SK-N-SH treated with all-trans-retinoic acid at 6 μM for 48 hours (cell line): ENCODE measurements around the gene LRRC23.
"Not testable (repeated sequence)": the region's sequence is repeated elsewhere in the genome, so short reads cannot be mapped to it uniquely, and the experiment has no call there.

Experiments
- ATAC-seq: fragments of 200-7000 bp; cut with Tn5 transposase; 3 replicates; pipeline ENCODE4 v1.9.1; 2020; ENCODE audit warnings: mild to moderate bottlenecking, moderate library complexity
- ARNTL ChIP-seq: fragments of 450-650 bp; formaldehyde crosslinking; IDR thresholded peaks from 2 replicates; pipeline ENCODE4 v1.5.0; 2020; ENCODE audit warnings: low read depth, mild to moderate bottlenecking, moderate library complexity, borderline replicate concordance
- BACH2 ChIP-seq: fragments of 250-450 bp; sonication (Bioruptor Pico); IDR thresholded peaks from 2 replicates; pipeline ENCODE4 v1.9.0; 2021; ENCODE audit warnings: mild to moderate bottlenecking, borderline replicate concordance
- CSDC2 ChIP-seq: fragments of 250-450 bp; sonication (Bioruptor Pico); IDR thresholded peaks from 2 replicates; pipeline ENCODE4 v1.5.0; 2020; ENCODE audit warnings: mild to moderate bottlenecking, moderate library complexity
- CSRNP3 ChIP-seq: fragments of 250-450 bp; sonication (Bioruptor Pico); IDR thresholded peaks from 2 replicates; pipeline ENCODE4 v1.5.1; 2021; ENCODE audit warnings: mild to moderate bottlenecking, moderate library complexity
- GLIS3 ChIP-seq: fragments of 250-450 bp; sonication (Bioruptor Pico); IDR thresholded peaks from 2 replicates; pipeline ENCODE4 v1.5.0; 2020; ENCODE audit warnings: mild to moderate bottlenecking, moderate library complexity
- ISL1 ChIP-seq: fragments of 250-450 bp; sonication (Bioruptor Pico); IDR thresholded peaks from 2 replicates; pipeline ENCODE4 v2.1.2; 2022; ENCODE audit warnings: mild to moderate bottlenecking, moderate library complexity
- OSR1 ChIP-seq: fragments of 250-450 bp; sonication (Bioruptor Pico); IDR thresholded peaks from 2 replicates; pipeline ENCODE4 v1.8.0; 2022; ENCODE audit warnings: moderate library complexity, mild to moderate bottlenecking, inconsistent platforms
- PATZ1 ChIP-seq: fragments of 250-450 bp; sonication (Bioruptor Pico); IDR thresholded peaks from 2 replicates; pipeline ENCODE4 v1.8.0; 2020; ENCODE audit warnings: mild to moderate bottlenecking, moderate library complexity, borderline replicate concordance
- PPARA ChIP-seq: fragments of 250-450 bp; sonication (Bioruptor Pico); IDR thresholded peaks from 2 replicates; pipeline ENCODE4 v1.5.0; 2020; ENCODE audit warnings: mild to moderate bottlenecking, borderline replicate concordance
- RARB ChIP-seq: fragments of 250-450 bp; sonication (Bioruptor Pico); IDR thresholded peaks from 2 replicates; pipeline ENCODE4 v1.8.0; 2021; ENCODE audit warnings: mild to moderate bottlenecking, moderate library complexity
- SNAI2 ChIP-seq: fragments of 250-450 bp; sonication (Bioruptor Pico); IDR thresholded peaks from 2 replicates; pipeline ENCODE4 v1.5.0; 2020; ENCODE audit warnings: mild to moderate bottlenecking, moderate library complexity
- TCF4 ChIP-seq: fragments of 250-450 bp; sonication (Bioruptor Pico); IDR thresholded peaks from 2 replicates; pipeline ENCODE4 v1.8.0; 2021; ENCODE audit warnings: mild to moderate bottlenecking, moderate library complexity, borderline replicate concordance
- TOX ChIP-seq: fragments of 250-450 bp; sonication (Bioruptor Pico); IDR thresholded peaks from 2 replicates; pipeline ENCODE4 v1.8.0; 2021; ENCODE audit warnings: mild to moderate bottlenecking, moderate library complexity, borderline replicate concordance
- TSHZ2 ChIP-seq: fragments of 250-450 bp; sonication (Bioruptor Pico); IDR thresholded peaks from 2 replicates; pipeline ENCODE4 v1.5.0; 2020; ENCODE audit warnings: mild to moderate bottlenecking, moderate library complexity
- ZC3H10 ChIP-seq: fragments of 250-450 bp; sonication (Bioruptor Pico); IDR thresholded peaks from 2 replicates; pipeline ENCODE4 v1.5.1; 2021; ENCODE audit warnings: mild to moderate bottlenecking, moderate library complexity
- ZFP3 ChIP-seq: fragments of 250-450 bp; sonication (Bioruptor Pico); IDR thresholded peaks from 2 replicates; pipeline ENCODE4 v1.5.0; 2020; ENCODE audit warnings: mild to moderate bottlenecking, moderate library complexity
- ZFP30 ChIP-seq: fragments of 450-650 bp; formaldehyde crosslinking; IDR thresholded peaks from 2 replicates; pipeline ENCODE4 v1.5.0; 2022; ENCODE audit warnings: mild to moderate bottlenecking, moderate library complexity
- ZNF565 ChIP-seq: fragments of 450-650 bp; formaldehyde crosslinking; conservative IDR thresholded peaks from 2 replicates; pipeline ENCODE4 v1.5.0; 2020; ENCODE audit warnings: low read depth, mild to moderate bottlenecking, moderate library complexity
- ZNF70 ChIP-seq: fragments of 450-650 bp; formaldehyde crosslinking; IDR thresholded peaks from 2 replicates; pipeline ENCODE4 v1.5.0; 2020; ENCODE audit warnings: mild to moderate bottlenecking, moderate library complexity
- TF ChIP-seq, protein P1 (sequence below): fragments of 250-450 bp; sonication (Bioruptor Pico); IDR thresholded peaks from 2 replicates; pipeline ENCODE4 v1.5.1; 2020; ENCODE audit warnings: low read depth, mild to moderate bottlenecking, moderate library complexity

LRRC23 gene

GRCh38 chr12:6861391-6861790 is 43.2 kb upstream of the LRRC23 start (continued):
- TF ChIP-seq CSRNP3 (CRISPR knock-in tag) (no peak), OSR1 (CRISPR knock-in tag) (no peak)

- no peak for ATAC-seq
- TF ChIP-seq GLIS3 (no peak), OSR1 (CRISPR knock-in tag) (no peak), TOX (CRISPR knock-in tag) (no peak), ZNF565 (CRISPR knock-in tag) (no peak), ZNF70 (no peak), CSRNP3 (CRISPR knock-in tag) (no peak), RARB (CRISPR knock-in tag) (no peak), BACH2 (CRISPR knock-in tag) (no peak), ZFP30 (no peak), ZC3H10 (CRISPR knock-in tag) (no peak), TCF4 (no peak)
These were observed 41.6 kb upstream of the LRRC23 start for GRCh38 chr12:6863033-6863432.

DNA sequence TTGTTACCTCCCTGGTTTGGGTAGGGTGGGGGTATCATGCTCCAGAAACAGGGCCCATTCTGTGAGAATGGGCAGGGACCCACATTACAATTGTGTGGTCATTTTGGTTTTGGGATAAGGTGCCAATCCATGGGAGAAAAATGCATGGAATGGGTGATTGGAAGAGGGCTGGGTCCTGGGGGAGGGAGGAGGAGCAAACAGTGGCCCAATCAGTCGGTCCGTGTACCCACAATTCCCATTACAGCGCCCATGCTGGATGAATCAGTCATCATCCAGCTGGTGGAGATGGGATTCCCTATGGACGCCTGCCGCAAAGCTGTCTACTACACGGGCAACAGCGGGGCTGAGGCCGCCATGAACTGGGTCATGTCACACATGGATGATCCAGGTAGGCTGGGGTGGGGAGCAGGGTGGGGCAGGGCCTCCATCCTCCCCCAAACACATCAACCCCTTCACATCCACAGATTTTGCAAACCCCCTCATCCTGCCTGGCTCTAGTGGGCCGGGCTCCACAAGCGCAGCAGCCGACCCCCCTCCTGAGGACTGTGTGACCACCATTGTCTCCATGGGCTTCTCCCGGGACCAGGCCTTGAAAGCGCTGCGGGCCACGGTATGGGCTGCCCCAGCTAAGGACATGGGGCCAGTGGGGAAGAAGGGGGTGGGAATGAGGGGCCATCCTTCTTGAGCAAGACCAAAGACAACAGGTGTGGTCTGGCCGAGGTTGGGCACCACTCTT is 40.9 kb upstream of the LRRC23 start:
- no peak for ATAC-seq
- TF ChIP-seq ZFP30 (no peak), ISL1 (CRISPR knock-in tag) (no peak), TCF4 (no peak), OSR1 (CRISPR knock-in tag) (no peak), TOX (CRISPR knock-in tag) (no peak), ZFP3 (no peak), PPARA (CRISPR knock-in tag) (no peak)

DNA sequence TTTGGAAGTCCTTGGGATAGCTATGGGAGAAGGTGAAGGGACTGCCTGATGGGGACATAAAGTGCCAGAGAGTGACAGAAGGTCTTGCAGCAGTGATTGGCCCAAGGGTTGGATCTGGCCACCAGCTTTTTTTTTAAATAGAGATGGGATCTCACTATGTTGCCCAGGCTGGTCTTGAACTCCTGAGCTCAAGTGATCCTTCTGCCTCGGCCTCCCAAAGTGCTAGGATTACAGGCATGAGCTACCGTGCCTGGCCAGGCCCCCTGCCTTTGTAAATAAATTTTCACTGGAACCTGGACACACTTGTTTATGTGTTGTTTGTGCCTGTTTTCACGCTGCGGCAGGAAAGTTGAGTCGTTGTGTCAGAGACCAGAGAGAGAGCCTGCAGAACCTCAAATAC is 39.3 kb upstream of the LRRC23 start:
- ATAC-seq: not testable (repeated sequence)

DNA sequence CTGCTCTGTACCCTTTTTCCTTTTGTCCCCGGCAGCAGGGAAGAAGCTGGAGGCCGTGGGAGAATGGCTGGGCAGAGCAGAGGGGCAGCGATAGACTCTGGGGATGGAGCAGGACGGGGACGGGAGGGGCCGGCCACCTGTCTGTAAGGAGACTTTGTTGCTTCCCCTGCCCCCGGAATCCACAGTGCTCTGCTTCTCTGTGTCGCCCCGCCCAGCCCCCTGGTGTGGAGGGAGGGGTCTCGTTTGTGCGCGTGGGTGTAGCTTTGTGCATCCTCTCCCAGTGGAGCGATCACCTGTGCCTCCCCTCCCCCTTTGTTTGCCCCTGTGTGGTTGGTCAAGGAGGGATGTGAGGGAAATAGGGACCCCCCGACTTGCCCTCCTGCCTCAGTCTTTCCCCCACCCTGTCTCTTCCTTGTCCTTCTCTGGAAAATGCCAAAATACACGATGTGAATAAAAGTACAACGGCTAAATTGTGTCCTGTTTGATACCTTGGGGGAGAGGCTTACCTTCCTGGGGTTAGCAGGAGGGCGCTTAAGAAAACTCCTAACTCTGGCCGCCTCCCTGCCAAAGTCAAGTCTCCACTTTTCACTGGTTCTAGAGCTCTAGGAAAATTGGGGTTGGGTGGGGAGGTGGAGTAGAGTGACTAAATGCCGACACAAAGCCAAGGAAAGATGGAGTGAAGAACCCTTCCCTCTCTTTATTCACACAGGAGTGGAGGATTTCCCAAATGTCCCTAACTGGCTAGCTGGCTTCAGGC is 38.3 kb upstream of the LRRC23 start:
- TF ChIP-seq TCF4: no peak
- TF ChIP-seq ZNF565 (CRISPR knock-in tag): no peak
- TF ChIP-seq CSRNP3 (CRISPR knock-in tag): no peak
- TF ChIP-seq ZFP3: no peak
- no peak for TF ChIP-seq TSHZ2 (CRISPR knock-in tag)
- no peak for TF ChIP-seq TOX (CRISPR knock-in tag)
- TF ChIP-seq ISL1 (CRISPR knock-in tag): no peak
- TF ChIP-seq OSR1 (CRISPR knock-in tag): no peak
- no peak for TF ChIP-seq PATZ1
- no peak for TF ChIP-seq PPARA (CRISPR knock-in tag)
- no peak for TF ChIP-seq GLIS3
- TF ChIP-seq, protein P1, sequence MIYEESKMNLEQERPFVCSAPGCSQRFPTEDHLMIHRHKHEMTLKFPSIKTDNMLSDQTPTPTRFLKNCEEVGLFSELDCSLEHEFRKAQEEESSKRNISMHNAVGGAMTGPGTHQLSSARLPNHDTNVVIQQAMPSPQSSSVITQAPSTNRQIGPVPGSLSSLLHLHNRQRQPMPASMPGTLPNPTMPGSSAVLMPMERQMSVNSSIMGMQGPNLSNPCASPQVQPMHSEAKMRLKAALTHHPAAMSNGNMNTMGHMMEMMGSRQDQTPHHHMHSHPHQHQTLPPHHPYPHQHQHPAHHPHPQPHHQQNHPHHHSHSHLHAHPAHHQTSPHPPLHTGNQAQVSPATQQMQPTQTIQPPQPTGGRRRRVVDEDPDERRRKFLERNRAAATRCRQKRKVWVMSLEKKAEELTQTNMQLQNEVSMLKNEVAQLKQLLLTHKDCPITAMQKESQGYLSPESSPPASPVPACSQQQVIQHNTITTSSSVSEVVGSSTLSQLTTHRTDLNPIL (CRISPR knock-in tag): no peak
- no peak for TF ChIP-seq RARB (CRISPR knock-in tag)
- no peak for TF ChIP-seq ZC3H10 (CRISPR knock-in tag)
- TF ChIP-seq BACH2 (CRISPR knock-in tag): no peak
- no peak for TF ChIP-seq ZNF70
- no peak for TF ChIP-seq SNAI2 (CRISPR knock-in tag)
- TF ChIP-seq ARNTL: no peak
- TF ChIP-seq CSDC2: no peak
- no peak for ATAC-seq
